HCT116 (cell line): ENCODE results near the gene FAM219A. TPM values are rescaled to one million over a fixed set of nuclear protein-coding genes. Genes with fewer than 3 reads are reported as not detected.

ENCODE experiments used
- ATAC-seq: fragments of 200-7000 bp; cut with Tn5 transposase; 2 replicates; pipeline ENCODE4 v1.9.1; 2020; ENCODE audit warnings: mild to moderate bottlenecking, moderate library complexity
- BruUV-seq: library from RNA; stranded (reverse); fragments of 400-500 nt; replicated peaks from 2 replicates; lab custom pipeline; 2021; lab: Mats Ljungman, UMichigan
- CTCF ChIA-PET: fragments of 300-600 bp; sonication (Branson Sonifier 250); formaldehyde crosslinking; loops from one replicate; lab custom pipeline; 2021; ENCODE audit warnings: antibody characterized with exemption; lab: Charles Lee
- POLR2A ChIA-PET: fragments of 300-600, 350-600 bp; sonication (Branson Sonifier 250); formaldehyde crosslinking; loops from one replicate; lab custom pipeline; 2021; ENCODE audit warnings: antibody characterized with exemption; lab: Charles Lee
- RAD21 ChIA-PET, 2 experiments: fragments of 300-600 bp; sonication (Branson Sonifier 250); formaldehyde crosslinking; loops; one replicate each; lab custom pipeline; 2023; ENCODE audit warnings: low total read pairs in 2 of 2; ENCODE audit not compliant: uncharacterized antibody in 2 of 2, unreplicated experiment in 2 of 2, low non-redundant PET in 1 of 2; lab: Charles Lee
- DNase-seq: peaks from one replicate; pipeline ENCODE4 v3.0.0-alpha.2; 2010; ENCODE audit warnings: low read depth, low spot score
- H2AFZ ChIP-seq: fragments of 200-600 bp; shearing (Covaris generic), sonication (generic); 2 replicates; pipeline ENCODE4 v1.6.1; 2017; ENCODE audit warnings: low read depth, mixed run types, mixed read lengths, antibody characterized with exemption, low read length; ENCODE audit not compliant: poor library complexity, severe bottlenecking
- H3K27ac ChIP-seq: 2 replicates; pipeline ENCODE4 v1.5.1; 2012; ENCODE audit warnings: low read depth, low read length
- H3K27me3 ChIP-seq: fragments of 200-600 bp; sonication (generic); 2 replicates; pipeline ENCODE4 v1.6.1; 2016; ENCODE audit warnings: mixed run types, low read length, mixed read lengths; ENCODE audit not compliant: insufficient read depth
- H3K36me3 ChIP-seq, 2 experiments: fragments of 200-500 bp in 1 of 2; fragments of 200-600 bp in 1 of 2; sonication (Bioruptor generic) in 1 of 2; sonication (generic) in 1 of 2; 2 replicates each; pipeline versions ENCODE4 v1.5.1 to v1.6.1; 2014 to 2016; ENCODE audit warnings: low read length in 2 of 2, inconsistent platforms in 1 of 2, mixed read lengths in 1 of 2, mixed run types in 1 of 2; ENCODE audit not compliant: insufficient read depth in 2 of 2, control insufficient read depth in 1 of 2
- H3K4me1 ChIP-seq, 2 experiments: fragments of 200-600 bp in 1 of 2; sonication (generic) in 1 of 2; 2 replicates each; pipeline versions ENCODE4 v1.5.1 to v1.6.1; 2012 to 2017; ENCODE audit warnings: low read length in 2 of 2, inconsistent platforms in 1 of 2, mild to moderate bottlenecking in 1 of 2, mixed read lengths in 1 of 2, mixed run types in 1 of 2, moderate library complexity in 1 of 2; ENCODE audit not compliant: insufficient read depth in 2 of 2, control insufficient read depth in 1 of 2
- H3K4me2 ChIP-seq: fragments of 200-600 bp; sonication (generic); 2 replicates; pipeline ENCODE4 v1.6.1; 2017; ENCODE audit warnings: mixed run types, low read length, mixed read lengths
- H3K4me3 ChIP-seq, 2 experiments: fragments of 200-600 bp in 1 of 2; sonication (generic) in 1 of 2; replicated peaks in 1 of 2; 2 replicates each; pipeline ENCODE4 v1.5.1; 2011 to 2016; ENCODE audit warnings: low read length in 2 of 2, control low read depth in 1 of 2, low read depth in 1 of 2, mild to moderate bottlenecking in 1 of 2, mixed read lengths in 1 of 2, mixed run types in 1 of 2
- H3K79me2 ChIP-seq: fragments of 200-600 bp; sonication (generic); 2 replicates; pipeline ENCODE4 v1.6.1; 2017; ENCODE audit warnings: mild to moderate bottlenecking, mixed run types, low read length, moderate library complexity, mixed read lengths; ENCODE audit not compliant: insufficient read depth
- H3K9ac ChIP-seq: fragments of 200-600 bp; sonication (generic); 2 replicates; pipeline ENCODE4 v1.6.1; 2016; ENCODE audit warnings: low read length, mixed read lengths
- H3K9me2 ChIP-seq: fragments of 200-600 bp; sonication (generic), shearing (Covaris generic); 2 replicates; pipeline ENCODE4 v1.6.1; 2017; ENCODE audit warnings: mixed run types, mild to moderate bottlenecking, moderate library complexity; ENCODE audit not compliant: insufficient read depth
- H3K9me3 ChIP-seq, 2 experiments: fragments of 200-500 bp in 1 of 2; fragments of 200-600 bp in 1 of 2; sonication (Bioruptor generic) in 1 of 2; sonication (generic) in 1 of 2; 2 replicates each; pipeline ENCODE4 v1.6.1; 2014 to 2017; ENCODE audit warnings: low read length in 2 of 2, mixed read lengths in 2 of 2, inconsistent platforms in 1 of 2, low read depth in 1 of 2, mild to moderate bottlenecking in 1 of 2, mixed run types in 1 of 2, moderate library complexity in 1 of 2; ENCODE audit not compliant: control insufficient read depth in 1 of 2, insufficient read depth in 1 of 2
- H4K20me1 ChIP-seq: fragments of 200-600 bp; sonication (generic), shearing (Covaris generic); 2 replicates; pipeline ENCODE4 v1.6.1; 2017; ENCODE audit warnings: mixed run types, mild to moderate bottlenecking, moderate library complexity; ENCODE audit not compliant: insufficient read depth
- CBX3 ChIP-seq: IDR thresholded peaks from 2 replicates; pipeline ENCODE4 v1.6.1; 2012; ENCODE audit warnings: low read depth
- CEBPB ChIP-seq: IDR thresholded peaks from 2 replicates; pipeline ENCODE4 v1.6.1; 2012; ENCODE audit warnings: low read depth
- EGR1 ChIP-seq: IDR thresholded peaks from 2 replicates; pipeline ENCODE4 v1.6.1; 2012; ENCODE audit warnings: low read depth
- EZH2 ChIP-seq: fragments of 200-600 bp; sonication (generic); IDR thresholded peaks from 2 replicates; pipeline ENCODE4 v1.6.1; 2017; ENCODE audit warnings: antibody characterized with exemption, mixed run types
- EZH2phosphoT487 ChIP-seq: fragments of 200-600 bp; IDR thresholded peaks from 2 replicates; pipeline ENCODE4 v1.6.1; 2018; ENCODE audit warnings: antibody characterized with exemption, borderline replicate concordance
- JUND ChIP-seq: IDR thresholded peaks from 2 replicates; pipeline ENCODE4 v1.6.1; 2012
- POLR2A ChIP-seq: IDR thresholded peaks from 2 replicates; pipeline ENCODE4 v1.7.0; 2011; ENCODE audit warnings: borderline replicate concordance; ENCODE audit not compliant: insufficient read depth, insufficient read length; ENCODE audit errors: extremely low read depth
- POLR2AphosphoS5 ChIP-seq: IDR thresholded peaks from 2 replicates; pipeline ENCODE4 v1.6.1; 2011; ENCODE audit warnings: mild to moderate bottlenecking, low read depth, low read length, moderate library complexity
- SIN3A ChIP-seq: IDR thresholded peaks from 2 replicates; pipeline ENCODE4 v1.6.1; 2012; ENCODE audit warnings: low read depth
- SP1 ChIP-seq: IDR thresholded peaks from 2 replicates; pipeline ENCODE4 v1.6.1; 2012; ENCODE audit warnings: low read depth
- TCF7L2 ChIP-seq: IDR thresholded peaks from 2 replicates; pipeline ENCODE4 v1.7.0; 2011; ENCODE audit warnings: borderline replicate concordance, inconsistent platforms; ENCODE audit not compliant: insufficient read depth, insufficient read length; ENCODE audit errors: extremely low read depth
- YY1 ChIP-seq: IDR thresholded peaks from 2 replicates; pipeline ENCODE4 v1.6.1; 2011; ENCODE audit warnings: low read length, low read depth, moderate library complexity, mild to moderate bottlenecking; ENCODE audit not compliant: insufficient replicate concordance; ENCODE audit errors: extremely low read depth
- ZFX ChIP-seq: fragments of 450-650 bp; IDR thresholded peaks from 2 replicates; pipeline ENCODE4 v1.6.1; 2017
- ZNF274 ChIP-seq: fragments of 200-500 bp; sonication (Bioruptor generic); IDR thresholded peaks from 2 replicates; pipeline ENCODE4 v1.6.1; 2014; ENCODE audit warnings: mild to moderate bottlenecking, low read depth, low read length, inconsistent platforms
- intact Hi-C: fragments of 100-400 bp; cut with micrococcal nuclease; formaldehyde crosslinking; loops from 2 replicates; pipeline ENCODE4 v1.10.0; 2022
- total RNA-seq: library from RNA; stranded (reverse); gene quantifications from one replicate; pipeline ENCODE4 v1.2.1, GENCODE V29; 2021; ENCODE audit not compliant: unreplicated experiment
- TF ChIP-seq, protein P1 (sequence below), 3 experiments: fragments of 200-600 bp in 1 of 3; sonication (generic) in 1 of 3; IDR thresholded peaks in 2 of 3; conservative IDR thresholded peaks in 1 of 3; 2 replicates each; pipeline ENCODE4 v1.5.1; 2012 to 2017; ENCODE audit warnings: low read depth in 2 of 3, low read length in 2 of 3, antibody characterized with exemption in 1 of 3, borderline replicate concordance in 1 of 3, control low read depth in 1 of 3, mild to moderate bottlenecking in 1 of 3, mixed read lengths in 1 of 3, mixed run types in 1 of 3, moderate library complexity in 1 of 3; ENCODE audit not compliant: insufficient read depth in 1 of 3
- TF ChIP-seq, protein P2 (sequence below): IDR thresholded peaks from 2 replicates; pipeline ENCODE4 v1.6.1; 2012
- TF ChIP-seq, protein P3 (sequence below): IDR thresholded peaks from 2 replicates; pipeline ENCODE4 v1.6.1; 2012
- TF ChIP-seq, protein P4 (sequence below): IDR thresholded peaks from 2 replicates; pipeline ENCODE4 v1.6.1; 2012; ENCODE audit warnings: low read depth

FAM219A gene
- total RNA-seq, 1 experiment from 2014 or later = 13.4 TPM

DNA sequence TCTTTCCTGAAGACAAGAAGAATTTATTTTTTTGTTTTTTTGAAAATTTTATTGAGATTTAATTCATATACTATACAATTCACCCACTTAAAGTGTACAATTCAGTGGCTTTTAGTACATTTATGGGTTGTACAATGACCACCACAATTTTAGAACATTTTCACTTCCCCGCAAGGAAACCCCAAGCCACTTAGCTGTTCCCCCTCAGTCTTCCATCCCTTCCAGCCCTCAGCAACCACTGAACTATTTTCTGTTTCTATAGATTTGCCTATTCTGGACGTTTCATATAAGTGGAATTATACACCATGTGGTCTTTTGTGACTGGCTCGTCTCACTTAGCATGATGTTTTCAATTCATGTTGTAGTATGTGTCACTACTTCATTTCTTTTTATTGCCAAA is 28.2 kb upstream of the FAM219A start (continued):
- TF ChIP-seq, protein P1, sequence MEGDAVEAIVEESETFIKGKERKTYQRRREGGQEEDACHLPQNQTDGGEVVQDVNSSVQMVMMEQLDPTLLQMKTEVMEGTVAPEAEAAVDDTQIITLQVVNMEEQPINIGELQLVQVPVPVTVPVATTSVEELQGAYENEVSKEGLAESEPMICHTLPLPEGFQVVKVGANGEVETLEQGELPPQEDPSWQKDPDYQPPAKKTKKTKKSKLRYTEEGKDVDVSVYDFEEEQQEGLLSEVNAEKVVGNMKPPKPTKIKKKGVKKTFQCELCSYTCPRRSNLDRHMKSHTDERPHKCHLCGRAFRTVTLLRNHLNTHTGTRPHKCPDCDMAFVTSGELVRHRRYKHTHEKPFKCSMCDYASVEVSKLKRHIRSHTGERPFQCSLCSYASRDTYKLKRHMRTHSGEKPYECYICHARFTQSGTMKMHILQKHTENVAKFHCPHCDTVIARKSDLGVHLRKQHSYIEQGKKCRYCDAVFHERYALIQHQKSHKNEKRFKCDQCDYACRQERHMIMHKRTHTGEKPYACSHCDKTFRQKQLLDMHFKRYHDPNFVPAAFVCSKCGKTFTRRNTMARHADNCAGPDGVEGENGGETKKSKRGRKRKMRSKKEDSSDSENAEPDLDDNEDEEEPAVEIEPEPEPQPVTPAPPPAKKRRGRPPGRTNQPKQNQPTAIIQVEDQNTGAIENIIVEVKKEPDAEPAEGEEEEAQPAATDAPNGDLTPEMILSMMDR (IDR thresholded peaks at IDR 0.05 in 2 of 3, conservative IDR thresholded peaks at IDR 0.05 in 1 of 3; ENCODE audit: borderline replicate concordance in 1 of 3, insufficient read depth in 1 of 3, low read depth in 2 of 3, low read length in 2 of 3) = no peak
- TF ChIP-seq EGR1 = no peak
- no peak for TF ChIP-seq YY1

DNA sequence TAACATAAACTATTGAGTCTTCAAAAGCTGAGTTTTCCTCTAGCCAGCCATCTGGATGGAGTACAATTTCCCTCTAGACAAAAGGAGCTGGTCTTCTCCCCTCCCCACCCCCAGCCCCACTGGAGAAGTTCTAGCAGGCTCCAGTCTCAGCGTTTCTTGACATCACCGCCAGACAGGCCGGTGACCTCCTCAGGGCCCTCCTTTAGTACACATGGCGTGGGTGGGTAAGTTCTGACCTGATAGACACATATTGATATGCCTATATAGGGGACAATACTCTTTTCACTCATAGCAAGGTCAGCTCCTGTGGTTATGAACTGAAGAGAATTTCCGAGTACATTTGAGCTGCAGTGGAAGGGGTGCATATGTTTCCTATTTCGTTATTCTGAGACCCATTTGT is 27.5 kb upstream of the FAM219A start:
- Histone ChIP-seq H3K36me3 (no peaks in the 10 kb centered on the region), H3K4me3 (no peak overlapping the region), H3K27ac (no peak overlapping the region), H3K4me2 (no peak overlapping the region), H3K27me3 (peaks cover 4% of the 10 kb centered on the region; the same call in 1 of the 2 replicates), H3K4me1 (peaks cover 0 to 5% of the 10 kb centered on the region in 2 experiments; a peak in 1 of 4 replicates), H3K9ac (no peak overlapping the region), H2AFZ (no peak overlapping the region), H4K20me1 (no peaks in the 10 kb centered on the region), H3K9me2 (no peaks in the 10 kb centered on the region), H3K9me3 (no peaks in the 10 kb centered on the region), H3K79me2 (no peaks in the 10 kb centered on the region)
- ChIA-PET POLR2A (no interaction called here), RAD21 (no interaction called here), CTCF (no interaction called here)
- intact Hi-C loops = no loop called here
- BruUV-seq = no TSS peak
- ATAC-seq = no peak
- no peak for DNase-seq
- no peak for TF ChIP-seq POLR2A
- TF ChIP-seq EZH2phosphoT487 = no peak
- no peak for TF ChIP-seq EZH2
- no peak for TF ChIP-seq POLR2AphosphoS5
- no peak for TF ChIP-seq CEBPB
- no peak for TF ChIP-seq YY1
- no peak for TF ChIP-seq SIN3A
- no peak for TF ChIP-seq ZNF274
- no peak for TF ChIP-seq TCF7L2
- no peak for TF ChIP-seq JUND
- TF ChIP-seq SP1 = no peak
- TF ChIP-seq, protein P2, sequence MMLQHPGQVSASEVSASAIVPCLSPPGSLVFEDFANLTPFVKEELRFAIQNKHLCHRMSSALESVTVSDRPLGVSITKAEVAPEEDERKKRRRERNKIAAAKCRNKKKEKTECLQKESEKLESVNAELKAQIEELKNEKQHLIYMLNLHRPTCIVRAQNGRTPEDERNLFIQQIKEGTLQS = no peak
- TF ChIP-seq, protein P1 (IDR thresholded peaks at IDR 0.05 in 2 of 3, conservative IDR thresholded peaks at IDR 0.05 in 1 of 3; ENCODE audit: borderline replicate concordance in 1 of 3, insufficient read depth in 1 of 3, low read depth in 2 of 3, low read length in 2 of 3) = no peak
- TF ChIP-seq, protein P3, sequence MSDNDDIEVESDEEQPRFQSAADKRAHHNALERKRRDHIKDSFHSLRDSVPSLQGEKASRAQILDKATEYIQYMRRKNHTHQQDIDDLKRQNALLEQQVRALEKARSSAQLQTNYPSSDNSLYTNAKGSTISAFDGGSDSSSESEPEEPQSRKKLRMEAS = no peak
- TF ChIP-seq CBX3 = no peak
- TF ChIP-seq, protein P4, sequence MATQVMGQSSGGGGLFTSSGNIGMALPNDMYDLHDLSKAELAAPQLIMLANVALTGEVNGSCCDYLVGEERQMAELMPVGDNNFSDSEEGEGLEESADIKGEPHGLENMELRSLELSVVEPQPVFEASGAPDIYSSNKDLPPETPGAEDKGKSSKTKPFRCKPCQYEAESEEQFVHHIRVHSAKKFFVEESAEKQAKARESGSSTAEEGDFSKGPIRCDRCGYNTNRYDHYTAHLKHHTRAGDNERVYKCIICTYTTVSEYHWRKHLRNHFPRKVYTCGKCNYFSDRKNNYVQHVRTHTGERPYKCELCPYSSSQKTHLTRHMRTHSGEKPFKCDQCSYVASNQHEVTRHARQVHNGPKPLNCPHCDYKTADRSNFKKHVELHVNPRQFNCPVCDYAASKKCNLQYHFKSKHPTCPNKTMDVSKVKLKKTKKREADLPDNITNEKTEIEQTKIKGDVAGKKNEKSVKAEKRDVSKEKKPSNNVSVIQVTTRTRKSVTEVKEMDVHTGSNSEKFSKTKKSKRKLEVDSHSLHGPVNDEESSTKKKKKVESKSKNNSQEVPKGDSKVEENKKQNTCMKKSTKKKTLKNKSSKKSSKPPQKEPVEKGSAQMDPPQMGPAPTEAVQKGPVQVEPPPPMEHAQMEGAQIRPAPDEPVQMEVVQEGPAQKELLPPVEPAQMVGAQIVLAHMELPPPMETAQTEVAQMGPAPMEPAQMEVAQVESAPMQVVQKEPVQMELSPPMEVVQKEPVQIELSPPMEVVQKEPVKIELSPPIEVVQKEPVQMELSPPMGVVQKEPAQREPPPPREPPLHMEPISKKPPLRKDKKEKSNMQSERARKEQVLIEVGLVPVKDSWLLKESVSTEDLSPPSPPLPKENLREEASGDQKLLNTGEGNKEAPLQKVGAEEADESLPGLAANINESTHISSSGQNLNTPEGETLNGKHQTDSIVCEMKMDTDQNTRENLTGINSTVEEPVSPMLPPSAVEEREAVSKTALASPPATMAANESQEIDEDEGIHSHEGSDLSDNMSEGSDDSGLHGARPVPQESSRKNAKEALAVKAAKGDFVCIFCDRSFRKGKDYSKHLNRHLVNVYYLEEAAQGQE = no peak
- no peak for TF ChIP-seq ZFX
